ENCODE measurements around the gene PHYH.

Gene PHYH

GRCh38 chr10:13328126-13328525 lies 28.3 kb upstream of the PHYH start:
- Histone ChIP-seq H3K36me3 (ENCODE audit: low read length) (peaks cover 27% of the 10 kb centered on the region), H3F3A (ENCODE audit: insufficient read depth) (no peaks in the 10 kb centered on the region), H3K4me3 (ENCODE audit: insufficient read depth, low read length, poor library complexity, severe bottlenecking) (no peak overlapping the region), H3K4me2 (ENCODE audit: low read depth, low read length, poor library complexity, severe bottlenecking) (no peak overlapping the region), H3K79me2 (ENCODE audit: insufficient read depth, low read length) (no peaks in the 10 kb centered on the region), H3K9me3 (ENCODE audit: insufficient read depth, low read length) (no peaks in the 10 kb centered on the region), H3K27ac (ENCODE audit: low read depth, low read length) (no peak overlapping the region), H4K20me1 (ENCODE audit: low read depth, low read length) (no peaks in the 10 kb centered on the region), H3K9ac (ENCODE audit: low read length) (no peak overlapping the region), H3K9me2 (replicated peaks; ENCODE audit: insufficient read depth, low read length) (no peaks in the 10 kb centered on the region), H3K27me3 (ENCODE audit: low read length) (no peaks in the 10 kb centered on the region), H2AFZ (ENCODE audit: low read depth, low read length, severe bottlenecking) (no peak overlapping the region)
- TF ChIP-seq EZH2phosphoT487 (conservative IDR thresholded peaks at IDR 0.05; ENCODE audit: low read length) = no peak

GRCh38 chr10:13327534-13327933 lies 27.7 kb upstream of the PHYH start:
- Histone ChIP-seq H3K27me3 (ENCODE audit: low read length) (no peaks in the 10 kb centered on the region), H3K27ac (ENCODE audit: low read depth, low read length) (no peak overlapping the region), H3K36me3 (ENCODE audit: low read length) (peaks cover 27% of the 10 kb centered on the region), H3K9me3 (ENCODE audit: insufficient read depth, low read length) (no peaks in the 10 kb centered on the region), H3K4me2 (ENCODE audit: low read depth, low read length, poor library complexity, severe bottlenecking) (no peak overlapping the region), H3K79me2 (ENCODE audit: insufficient read depth, low read length) (no peaks in the 10 kb centered on the region), H2AFZ (ENCODE audit: low read depth, low read length, severe bottlenecking) (no peak overlapping the region), H4K20me1 (ENCODE audit: low read depth, low read length) (no peaks in the 10 kb centered on the region), H3K9ac (ENCODE audit: low read length) (no peak overlapping the region), H3F3A (ENCODE audit: insufficient read depth) (no peaks in the 10 kb centered on the region), H3K4me3 (ENCODE audit: insufficient read depth, low read length, poor library complexity, severe bottlenecking) (no peak overlapping the region), H3K9me2 (replicated peaks; ENCODE audit: insufficient read depth, low read length) (no peaks in the 10 kb centered on the region)
- TF ChIP-seq CTCF (IDR thresholded peaks at IDR 0.05; ENCODE audit: insufficient read depth, low read length, poor library complexity, severe bottlenecking) (no peak), EZH2phosphoT487 (conservative IDR thresholded peaks at IDR 0.05; ENCODE audit: low read length) (no peak)

GRCh38 chr10:13322615-13323148 lies 22.8 kb upstream of the PHYH start:
- Histone ChIP-seq H3K27me3 (ENCODE audit: low read length) (no peaks in the 10 kb centered on the region), H3F3A (ENCODE audit: insufficient read depth) (no peaks in the 10 kb centered on the region), H3K27ac (ENCODE audit: low read depth, low read length) (no peak overlapping the region), H3K9me2 (replicated peaks; ENCODE audit: insufficient read depth, low read length) (no peaks in the 10 kb centered on the region), H4K20me1 (ENCODE audit: low read depth, low read length) (no peaks in the 10 kb centered on the region), H3K36me3 (ENCODE audit: low read length) (peaks cover 16% of the 10 kb centered on the region), H3K9me3 (ENCODE audit: insufficient read depth, low read length) (no peaks in the 10 kb centered on the region), H3K79me2 (ENCODE audit: insufficient read depth, low read length) (no peaks in the 10 kb centered on the region), H2AFZ (ENCODE audit: low read depth, low read length, severe bottlenecking) (no peak overlapping the region), H3K4me3 (ENCODE audit: insufficient read depth, low read length, poor library complexity, severe bottlenecking) (no peak overlapping the region), H3K9ac (ENCODE audit: low read length) (no peak overlapping the region), H3K4me2 (ENCODE audit: low read depth, low read length, poor library complexity, severe bottlenecking) (no peak overlapping the region)
- TF ChIP-seq CTCF (IDR thresholded peaks at IDR 0.05; ENCODE audit: insufficient read depth, low read length, poor library complexity, severe bottlenecking) (no peak), EZH2phosphoT487 (conservative IDR thresholded peaks at IDR 0.05; ENCODE audit: low read length) (no peak)

DNA sequence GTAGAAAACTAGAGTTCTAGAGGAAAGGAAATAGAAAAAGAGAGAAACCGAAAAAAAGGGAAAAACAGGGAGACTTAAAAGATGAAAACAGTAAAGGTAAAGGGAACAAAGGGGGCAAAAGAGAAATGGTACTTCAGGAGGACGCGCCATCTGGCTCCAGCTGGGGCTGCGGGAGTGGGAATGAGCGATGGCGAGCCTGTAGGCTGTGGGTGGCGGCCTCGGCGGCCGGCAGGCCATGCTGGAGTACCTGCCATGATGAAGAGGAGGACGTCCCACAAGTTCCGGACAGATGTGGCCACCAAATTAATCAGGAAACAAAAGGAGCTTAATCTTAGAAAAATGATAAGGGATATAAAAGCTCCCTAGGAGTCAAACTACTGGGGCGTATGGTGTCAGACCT lies 21.7 kb upstream of the PHYH start:
- Histone ChIP-seq H3K27me3 (ENCODE audit: low read length) (no peaks in the 10 kb centered on the region), H3K27ac (ENCODE audit: low read depth, low read length) (no peak overlapping the region), H3K79me2 (ENCODE audit: insufficient read depth, low read length) (no peaks in the 10 kb centered on the region), H3K36me3 (ENCODE audit: low read length) (peaks cover 12% of the 10 kb centered on the region), H3K4me3 (ENCODE audit: insufficient read depth, low read length, poor library complexity, severe bottlenecking) (no peak overlapping the region), H3K9me3 (ENCODE audit: insufficient read depth, low read length) (no peaks in the 10 kb centered on the region), H3K9me2 (replicated peaks; ENCODE audit: insufficient read depth, low read length) (no peaks in the 10 kb centered on the region), H3K4me2 (ENCODE audit: low read depth, low read length, poor library complexity, severe bottlenecking) (no peak overlapping the region), H3K9ac (ENCODE audit: low read length) (no peak overlapping the region), H4K20me1 (ENCODE audit: low read depth, low read length) (no peaks in the 10 kb centered on the region), H3F3A (ENCODE audit: insufficient read depth) (no peaks in the 10 kb centered on the region), H2AFZ (ENCODE audit: low read depth, low read length, severe bottlenecking) (no peak overlapping the region)
- TF ChIP-seq EZH2phosphoT487 (conservative IDR thresholded peaks at IDR 0.05; ENCODE audit: low read length) (no peak), CTCF (IDR thresholded peaks at IDR 0.05; ENCODE audit: insufficient read depth, low read length, poor library complexity, severe bottlenecking) (no peak)
